Endothelial cell of umbilical vein (primary cell): ENCODE results near the gene C1QBP.

Experiments
- CTCF ChIP-seq, 2 donors: IDR thresholded peaks; 1 replicate in 1 of 2; 2 replicates in 1 of 2; pipeline ENCODE4 v1.5.1; 2011; ENCODE audit warnings: low read length in 2 of 2, mild to moderate bottlenecking in 2 of 2, moderate library complexity in 2 of 2, control low read depth in 1 of 2, inconsistent platforms in 1 of 2, low read depth in 1 of 2; ENCODE audit not compliant: insufficient read depth in 1 of 2; ENCODE audit errors: extremely low read depth in 1 of 2
- POLR2A ChIP-seq: IDR thresholded peaks from 2 replicates; pipeline ENCODE4 v1.6.1; 2012; ENCODE audit warnings: low read depth, mild to moderate bottlenecking, control low read depth, low read length
- POLR2AphosphoS5 ChIP-seq: IDR thresholded peaks from 2 replicates; pipeline ENCODE4 v1.6.1; 2012; ENCODE audit warnings: low read depth, mild to moderate bottlenecking, control low read depth, low read length, moderate library complexity; ENCODE audit not compliant: insufficient read depth

DNA sequence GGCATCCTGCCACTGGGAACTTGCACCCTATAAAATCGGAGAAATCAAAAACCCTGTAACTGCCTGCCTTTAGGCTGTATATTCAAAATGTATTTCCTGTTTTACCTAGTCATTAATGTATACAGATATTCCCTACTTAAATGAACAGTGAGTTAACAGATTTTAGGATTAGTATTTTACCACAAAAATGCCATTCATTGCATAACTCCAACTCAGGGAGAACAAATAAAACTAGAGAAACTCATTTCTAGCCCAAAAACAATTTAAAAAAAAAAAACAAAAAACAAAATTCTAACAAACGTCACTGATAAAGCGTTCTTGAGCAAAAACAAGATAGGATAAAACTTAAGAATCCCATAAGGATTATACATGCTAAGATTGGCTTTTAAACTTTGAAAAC is 33.6 kb upstream of the C1QBP start:
- TF ChIP-seq CTCF (IDR thresholded peaks at IDR 0.05; ENCODE audit: extremely low read depth in 1 of 2, insufficient read depth in 1 of 2, low read depth in 1 of 2, low read length in 2 of 2) (no peak), POLR2A (no peak), POLR2AphosphoS5 (no peak)
